HG03378 (cell line): Measurements from ENCODE around the gene EBLN2.

Source experiments
- ATAC-seq: cut with Tn5 transposase; IDR thresholded peaks from one replicate; pipeline ENCODE4 v1.9.1; 2021; ENCODE audit warnings: mild to moderate bottlenecking, moderate library complexity; ENCODE audit not compliant: unreplicated experiment

The EBLN2 gene

GRCh38 chr3:73061416-73061815 is at the start of gene EBLN2:
EBLN2 (plus strand) TSS chr3:73061659; CDS start chr3:73062082, 423 bp downstream.
- no peak for ATAC-seq

- ATAC-seq, result no peak
Observed at GRCh38 chr3:73018298-73018697, 43.2 kb upstream of the EBLN2 start.

- ATAC-seq, result no peak
Observed at GRCh38 chr3:73018790-73019441, 42.5 kb upstream of the EBLN2 start.

- no peak for ATAC-seq
Observed at GRCh38 chr3:73021301-73021835, 40.1 kb upstream of the EBLN2 start.

GRCh38 chr3:73024836-73025235 is 36.6 kb upstream of the EBLN2 start:
- ATAC-seq, result no peak

GRCh38 chr3:73026111-73026759 is 35.2 kb upstream of the EBLN2 start:
- ATAC-seq, result no peak

GRCh38 chr3:73026760-73027113 is 34.7 kb upstream of the EBLN2 start:
- ATAC-seq, result no peak

- no peak for ATAC-seq
Observed at GRCh38 chr3:73028803-73029202, 32.7 kb upstream of the EBLN2 start.

- no peak for ATAC-seq
Observed at GRCh38 chr3:73029321-73029796, 32.1 kb upstream of the EBLN2 start.

- no peak for ATAC-seq
Observed at GRCh38 chr3:73030073-73030597, 31.3 kb upstream of the EBLN2 start.

GRCh38 chr3:73031573-73032103 is 29.8 kb upstream of the EBLN2 start:
- ATAC-seq, result no peak

- no peak for ATAC-seq
Observed at GRCh38 chr3:73036694-73037591, 24.5 kb upstream of the EBLN2 start.

- ATAC-seq, result no peak
Observed at GRCh38 chr3:73041537-73041936, 19.9 kb upstream of the EBLN2 start.

GRCh38 chr3:73043414-73043813 is 18.0 kb upstream of the EBLN2 start:
- no peak for ATAC-seq

- no peak for ATAC-seq
Observed at GRCh38 chr3:73045391-73045790, 16.1 kb upstream of the EBLN2 start.

- ATAC-seq, result no peak
Observed at GRCh38 chr3:73046195-73046594, 15.3 kb upstream of the EBLN2 start.

GRCh38 chr3:73049319-73049718 is 12.1 kb upstream of the EBLN2 start:
- ATAC-seq, result no peak

GRCh38 chr3:73052857-73053256 is 8.6 kb upstream of the EBLN2 start:
- no peak for ATAC-seq

- ATAC-seq, result no peak
Observed at GRCh38 chr3:73055583-73055982, 5.9 kb upstream of the EBLN2 start.

- no peak for ATAC-seq
Observed at GRCh38 chr3:73056014-73056844, 5.2 kb upstream of the EBLN2 start.
